ENCODE data around the gene PREP.
"Not testable (repeated sequence)": the region's sequence is repeated elsewhere in the genome, so short reads cannot be mapped to it uniquely, and the experiment has no call there.

PREP gene

GRCh38 chr6:105259913-105260889 is 142.7 kb downstream of the PREP start:
- no peak for DNase-seq

DNA sequence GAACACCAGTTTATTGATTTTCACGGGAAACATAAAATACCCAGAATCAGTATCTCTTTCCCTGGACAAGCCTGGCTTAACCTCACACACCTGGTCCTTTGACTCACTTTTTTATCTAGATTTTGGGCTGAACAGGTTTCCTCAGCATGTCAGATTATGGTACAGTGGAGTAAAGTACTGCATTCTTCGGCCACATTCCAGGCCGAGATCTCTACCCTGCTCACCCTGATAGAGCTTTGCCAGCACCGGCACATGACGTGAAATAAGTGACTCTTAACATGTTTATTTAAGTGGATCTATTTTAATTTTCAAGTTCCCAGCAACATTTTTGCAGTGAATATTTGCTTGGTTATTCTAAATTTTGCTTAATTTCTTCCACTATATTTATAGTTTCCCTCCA is 144.1 kb downstream of the PREP start:
- DNase-seq = no peak

- DNase-seq = no peak
These were observed 145.5 kb downstream of the PREP start for GRCh38 chr6:105257340-105257739.

- DNase-seq = no peak
These were observed 146.3 kb downstream of the PREP start for GRCh38 chr6:105256619-105257018.

- DNase-seq = no peak
These were observed 149.1 kb downstream of the PREP start for GRCh38 chr6:105253787-105254186.

DNA sequence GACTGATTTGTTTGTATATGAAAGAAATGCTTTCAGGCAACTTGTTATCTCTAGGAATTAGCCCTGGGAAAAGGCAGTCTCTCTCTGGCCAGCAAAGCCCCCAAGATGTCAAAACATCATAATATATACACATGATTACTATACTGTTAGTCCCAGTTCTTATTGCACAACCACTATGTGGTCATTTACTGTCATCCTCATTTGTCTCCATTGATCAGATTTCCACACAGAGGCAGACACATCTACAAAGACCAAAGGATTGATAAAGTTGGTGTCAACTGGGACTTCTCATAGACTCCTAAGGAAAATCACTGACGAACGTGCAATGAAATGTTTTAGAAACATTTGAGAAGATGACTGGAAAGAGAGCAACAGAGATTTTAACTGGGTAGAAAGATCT is 151.2 kb downstream of the PREP start:
- no peak for DNase-seq

- DNase-seq = no peak
These were observed 152.3 kb downstream of the PREP start for GRCh38 chr6:105250533-105250932.

DNA sequence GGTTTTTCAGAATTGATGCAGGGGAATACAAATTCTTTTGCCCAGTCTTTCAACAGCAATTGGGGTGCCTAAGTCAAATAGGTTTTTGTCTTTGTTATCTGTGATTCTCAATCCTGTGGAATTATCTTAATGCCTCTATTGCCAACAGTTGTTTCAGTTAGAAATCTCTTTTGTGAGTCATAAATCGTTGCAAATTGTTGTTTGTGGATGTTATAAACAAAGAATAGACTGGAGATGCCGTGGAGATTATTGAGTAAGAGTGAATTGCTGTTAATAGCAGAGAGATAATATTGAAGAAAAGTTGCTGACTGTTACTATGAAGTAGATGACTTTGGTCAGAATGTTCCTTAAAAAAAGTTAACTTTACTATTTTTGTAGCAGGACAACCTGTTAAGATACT is 159.4 kb downstream of the PREP start:
- DNase-seq = no peak

GRCh38 chr6:105235155-105235554 is 167.7 kb downstream of the PREP start:
- DNase-seq = no peak

- DNase-seq = not testable (repeated sequence)
These were observed 171.1 kb downstream of the PREP start for GRCh38 chr6:105231771-105232170.
